Measurements from ENCODE around the gene PHACTR1. TPM values are rescaled to one million over a fixed set of nuclear protein-coding genes. Genes with fewer than 3 reads are reported as not detected.

Gene PHACTR1
- total and polyA plus RNA-seq, 2 experiments from 2014 or later, result 0.65 to 3.2 TPM

DNA sequence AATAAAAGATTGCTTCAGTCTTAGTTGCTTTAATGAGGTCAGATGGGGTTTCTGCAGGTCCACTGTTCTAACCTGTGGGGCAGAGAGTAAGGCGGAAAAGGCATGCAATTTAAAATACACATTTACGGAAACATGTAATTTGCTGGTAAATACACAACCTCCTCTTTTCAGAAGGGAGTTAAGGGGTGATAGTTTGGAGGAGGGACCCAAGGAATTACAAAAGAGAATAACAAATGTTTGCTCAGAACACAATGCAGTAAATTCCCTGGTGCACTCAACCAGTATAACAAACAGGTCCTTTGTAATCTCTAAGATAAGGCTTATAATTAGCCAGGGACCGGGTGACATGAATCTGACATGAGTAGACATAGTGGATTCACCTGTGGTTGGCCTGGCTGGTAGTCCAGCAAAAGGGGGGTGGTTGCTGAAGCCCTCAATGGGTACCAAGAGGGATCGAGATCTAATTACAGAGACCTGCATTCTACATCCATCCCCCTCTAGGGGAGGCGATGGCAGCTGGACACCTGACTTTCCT lies 295.1 kb downstream of the PHACTR1 start:
- H3F3A ChIP-seq (ENCODE audit: insufficient read depth), result peaks cover 3% of the 10 kb centered on the region; the same call in 1 of the 2 replicates
- no peak overlapping the region for H3K4me3 ChIP-seq
- no peak overlapping the region for H2AFZ ChIP-seq
- H3K4me2 ChIP-seq (ENCODE audit: unreplicated experiment), result no peak overlapping the region
- H3K4me1 ChIP-seq (ENCODE audit: insufficient read depth), result peaks cover 10% of the 10 kb centered on the region
- no peaks in the 10 kb centered on the region; the same call in 1 of the 2 replicates for H4K20me1 ChIP-seq (ENCODE audit: insufficient read depth)
- no peak overlapping the region for H3K27ac ChIP-seq
- TF ChIP-seq EZH2phosphoT487 (IDR thresholded peaks at IDR 0.05; ENCODE audit: insufficient read depth, low read depth), result no peak
- no peak for TF ChIP-seq EZH2 (IDR thresholded peaks at IDR 0.05; ENCODE audit: insufficient read depth, poor library complexity, severe bottlenecking)
- no peak for DNase-seq
- H3K27me3 ChIP-seq (replicated peaks; ENCODE audit: insufficient read depth), result peaks cover 56% of the 10 kb centered on the region
- H3K9me3 ChIP-seq (ENCODE audit: low read depth), result no peaks in the 10 kb centered on the region
- WGBS, 2 experiments (ENCODE audit: low coverage in 1 of 2, low lambda C conversion rate in 2 of 2, missing lambda C conversion rate in 2 of 2), result 87 to 90% methylated on average over 5 of the region's 5 CpGs
- H3K79me2 ChIP-seq (ENCODE audit: insufficient read depth), result no peaks in the 10 kb centered on the region
- H3K9ac ChIP-seq, result no peak overlapping the region
- H3K9me2 ChIP-seq (ENCODE audit: insufficient read depth), result no peaks in the 10 kb centered on the region
- in situ Hi-C loops (cut with MboI), result no loop called here
- H3K36me3 ChIP-seq (ENCODE audit: low read depth), result no peaks in the 10 kb centered on the region

DNA sequence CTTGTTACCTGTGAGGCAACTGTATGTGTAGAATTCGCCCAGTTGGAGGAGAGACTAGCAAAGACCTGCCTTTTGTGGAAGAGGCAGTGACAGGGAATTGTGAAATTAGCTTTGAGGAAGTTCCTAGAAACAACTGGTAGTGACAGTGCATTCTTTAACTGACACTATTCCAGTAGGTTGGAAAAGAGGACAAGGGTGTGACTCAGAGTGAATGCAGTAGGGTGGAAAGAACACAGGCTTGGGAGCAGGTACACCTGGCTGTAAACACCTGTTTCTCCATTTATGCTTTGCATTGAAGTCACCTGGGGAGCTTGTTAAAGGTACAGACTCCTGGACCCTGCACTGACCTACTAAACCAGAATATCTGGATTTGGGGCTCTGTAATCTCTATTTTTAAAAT lies 295.7 kb downstream of the PHACTR1 start:
- H3K4me3 ChIP-seq, result no peak overlapping the region
- no peak for TF ChIP-seq EZH2 (IDR thresholded peaks at IDR 0.05; ENCODE audit: insufficient read depth, poor library complexity, severe bottlenecking)
- TF ChIP-seq EZH2phosphoT487 (IDR thresholded peaks at IDR 0.05; ENCODE audit: insufficient read depth, low read depth), result no peak
- no peaks in the 10 kb centered on the region for H3K9me2 ChIP-seq (ENCODE audit: insufficient read depth)
- no peak overlapping the region for H3K9ac ChIP-seq
- no peak overlapping the region for H3K4me2 ChIP-seq (ENCODE audit: unreplicated experiment)
- H2AFZ ChIP-seq, result no peak overlapping the region
- 88% methylated on average over 1 of the region's 1 CpG for WGBS, 2 experiments (ENCODE audit: low coverage in 1 of 2, low lambda C conversion rate in 2 of 2, missing lambda C conversion rate in 2 of 2)
- peaks cover 6% of the 10 kb centered on the region for H3K4me1 ChIP-seq (ENCODE audit: insufficient read depth)
- no peak overlapping the region for H3K27ac ChIP-seq
- peaks cover 56% of the 10 kb centered on the region for H3K27me3 ChIP-seq (replicated peaks; ENCODE audit: insufficient read depth)
- H4K20me1 ChIP-seq (ENCODE audit: insufficient read depth), result no peaks in the 10 kb centered on the region; the same call in 1 of the 2 replicates
- H3K36me3 ChIP-seq (ENCODE audit: low read depth), result no peaks in the 10 kb centered on the region
- no peaks in the 10 kb centered on the region for H3K9me3 ChIP-seq (ENCODE audit: low read depth)
- no peaks in the 10 kb centered on the region for H3K79me2 ChIP-seq (ENCODE audit: insufficient read depth)
- in situ Hi-C loops (cut with MboI), result no loop called here
- no peaks in the 10 kb centered on the region for H3F3A ChIP-seq (ENCODE audit: insufficient read depth)
- DNase-seq, result no peak

DNA sequence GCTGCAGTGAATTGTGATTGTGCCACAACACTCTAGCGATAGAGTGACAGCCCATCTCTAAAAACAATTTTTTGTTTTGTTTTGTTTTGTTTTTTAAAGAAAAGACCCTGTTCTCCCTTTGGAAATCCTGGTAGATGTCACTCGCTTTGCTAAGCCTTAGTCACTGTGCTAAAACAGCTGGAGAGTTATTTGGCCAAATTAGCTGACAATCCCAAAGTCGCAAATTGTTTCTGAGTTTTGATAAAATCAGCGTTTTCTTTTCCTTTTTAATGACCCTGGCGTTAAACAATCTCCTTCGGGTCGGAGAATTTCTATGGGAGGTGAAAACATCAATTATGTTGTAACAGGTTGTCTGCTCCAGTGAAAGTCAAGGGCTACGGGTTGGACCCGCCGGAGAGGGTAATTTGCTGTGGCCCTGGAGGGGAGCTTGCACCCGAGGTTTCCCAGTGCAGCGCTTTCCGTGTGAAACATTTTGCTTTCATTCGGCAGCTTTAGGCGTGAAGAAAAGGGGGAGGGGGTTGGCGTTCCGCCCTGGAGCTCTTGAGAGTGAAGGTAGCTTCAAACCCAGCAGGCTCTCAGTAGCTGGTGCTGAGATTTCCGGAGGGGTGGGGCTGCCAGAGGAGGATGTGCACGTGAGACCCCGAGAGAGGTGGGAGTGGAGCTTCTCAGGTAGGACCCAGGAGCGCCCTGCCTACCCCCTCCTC lies 296.6 kb downstream of the PHACTR1 start:
- TF ChIP-seq EZH2 (IDR thresholded peaks at IDR 0.05; ENCODE audit: insufficient read depth, poor library complexity, severe bottlenecking) (peak; percentile 99), EZH2phosphoT487 (IDR thresholded peaks at IDR 0.05; ENCODE audit: insufficient read depth, low read depth) (peak; percentile 86; the same call in 1 of the 2 replicates)
- H2AFZ ChIP-seq, result peak overlapping the region; percentile 59
- peak; percentile 12 for DNase-seq
- H3K79me2 ChIP-seq (ENCODE audit: insufficient read depth), result no peaks in the 10 kb centered on the region
- no peak overlapping the region for H3K9ac ChIP-seq
- no peak overlapping the region for H3K27ac ChIP-seq
- H3F3A ChIP-seq (ENCODE audit: insufficient read depth), result no peaks in the 10 kb centered on the region
- H3K9me3 ChIP-seq (ENCODE audit: low read depth), result no peaks in the 10 kb centered on the region
- no peaks in the 10 kb centered on the region for H3K36me3 ChIP-seq (ENCODE audit: low read depth)
- H3K4me2 ChIP-seq (ENCODE audit: unreplicated experiment), result peak overlapping the region; percentile 88
- H3K27me3 ChIP-seq (replicated peaks; ENCODE audit: insufficient read depth), result peaks cover 56% of the 10 kb centered on the region
- in situ Hi-C loops (cut with MboI), result no loop called here
- WGBS, 2 experiments (ENCODE audit: low coverage in 1 of 2, low lambda C conversion rate in 2 of 2, missing lambda C conversion rate in 2 of 2), result 5 to 6% methylated on average over 19 to 21 of the region's 21 CpGs
- H4K20me1 ChIP-seq (ENCODE audit: insufficient read depth), result no peaks in the 10 kb centered on the region; the same call in 1 of the 2 replicates
- peaks cover 6% of the 10 kb centered on the region for H3K4me1 ChIP-seq (ENCODE audit: insufficient read depth)
- H3K9me2 ChIP-seq (ENCODE audit: insufficient read depth), result no peaks in the 10 kb centered on the region
- peak overlapping the region; percentile 68 for H3K4me3 ChIP-seq

DNA sequence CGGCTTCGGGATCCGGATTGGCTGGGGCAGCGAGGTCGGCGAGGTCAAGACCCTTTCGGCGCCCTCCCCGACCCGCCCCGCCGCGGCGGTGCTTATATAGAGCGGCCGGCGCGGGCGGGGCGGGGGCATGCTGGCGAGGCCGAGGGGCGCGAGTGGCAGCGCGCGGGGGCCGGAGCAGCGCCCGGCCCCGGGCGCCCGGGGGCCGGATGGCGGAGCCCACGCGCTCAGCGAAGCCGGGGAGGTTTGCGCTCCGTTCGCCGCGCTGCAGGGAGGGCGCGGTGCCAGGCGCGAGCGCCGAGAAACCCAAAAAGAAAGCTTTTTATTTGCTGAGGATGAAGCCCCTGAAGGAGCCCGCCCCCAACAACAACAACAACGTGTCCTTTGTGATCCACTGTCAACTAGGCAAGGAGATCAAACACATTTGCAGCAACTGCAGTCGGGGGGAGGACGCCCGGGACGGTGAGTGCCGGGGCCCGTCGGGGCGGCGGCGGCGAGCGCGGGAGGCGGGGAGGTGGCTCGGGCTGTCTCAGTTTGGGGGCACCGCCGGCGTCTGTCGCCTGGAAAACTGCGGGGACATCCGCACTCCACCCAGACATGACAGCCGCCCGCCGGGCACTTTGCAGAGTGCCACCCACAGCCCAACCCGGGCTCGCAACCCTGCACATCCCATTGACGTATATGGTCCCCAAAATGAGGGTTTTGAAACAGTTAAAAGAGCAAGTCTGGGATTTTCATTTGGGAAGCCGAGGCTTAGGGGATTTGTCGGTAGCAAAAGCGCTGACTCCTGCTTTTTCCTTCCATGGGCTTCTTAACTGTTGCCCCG lies 297.3 kb downstream of the PHACTR1 start:
- 2% methylated on average over 63 to 68 of the region's 83 CpGs for WGBS, 2 experiments (ENCODE audit: low coverage in 1 of 2, low lambda C conversion rate in 2 of 2, missing lambda C conversion rate in 2 of 2)
- no peaks in the 10 kb centered on the region for H3K79me2 ChIP-seq (ENCODE audit: insufficient read depth)
- H3K4me2 ChIP-seq (ENCODE audit: unreplicated experiment), result peak overlapping the region; percentile 88
- DNase-seq, result peak; percentile 44
- no peaks in the 10 kb centered on the region for H3K9me3 ChIP-seq (ENCODE audit: low read depth)
- H3K4me3 ChIP-seq, result peak overlapping the region; percentile 68
- no peaks in the 10 kb centered on the region for H3K9me2 ChIP-seq (ENCODE audit: insufficient read depth)
- peak overlapping the region; percentile 59 for H2AFZ ChIP-seq
- no peak overlapping the region for H3K27ac ChIP-seq
- no peaks in the 10 kb centered on the region for H3F3A ChIP-seq (ENCODE audit: insufficient read depth)
- in situ Hi-C loops (cut with MboI), result no loop called here
- peaks cover 56% of the 10 kb centered on the region for H3K27me3 ChIP-seq (replicated peaks; ENCODE audit: insufficient read depth)
- TF ChIP-seq EZH2 (IDR thresholded peaks at IDR 0.05; ENCODE audit: insufficient read depth, poor library complexity, severe bottlenecking) (no peak), EZH2phosphoT487 (IDR thresholded peaks at IDR 0.05; ENCODE audit: insufficient read depth, low read depth) (no peak)
- H3K4me1 ChIP-seq (ENCODE audit: insufficient read depth), result peaks cover 6% of the 10 kb centered on the region
- H4K20me1 ChIP-seq (ENCODE audit: insufficient read depth), result no peaks in the 10 kb centered on the region; the same call in 1 of the 2 replicates
- no peak overlapping the region for H3K9ac ChIP-seq
- no peaks in the 10 kb centered on the region for H3K36me3 ChIP-seq (ENCODE audit: low read depth)

Data from GM23248 (cell line).